Uterus (tissue), 2 donors: ENCODE results near the gene SPATA31C2.

Experiments
- CTCF ChIP-seq, 4 experiments: fragments of 200-600 bp in 2 of 4; fragments of 450-650 bp in 2 of 4; sonication (generic) in 2 of 4; IDR thresholded peaks; one replicate each; pipeline ENCODE4 v1.5.1; 2016 to 2019; ENCODE audit warnings: antibody characterized with exemption in 4 of 4, mild to moderate bottlenecking in 2 of 4, moderate library complexity in 1 of 4
- POLR2A ChIP-seq, 2 donors: fragments of 450-650 bp; IDR thresholded peaks; one replicate each; pipeline ENCODE4 v1.6.1; 2016; ENCODE audit warnings: antibody characterized with exemption in 2 of 2, mild to moderate bottlenecking in 1 of 2, moderate library complexity in 1 of 2

GRCh38 chr9:88164850-88165249 is 26.6 kb upstream of the SPATA31C2 start:
- TF ChIP-seq CTCF (IDR thresholded peaks at IDR 0.05) = no peak
- TF ChIP-seq POLR2A (IDR thresholded peaks at IDR 0.05) = no peak
